Thyroid gland (tissue), 4 donors: Measurements from ENCODE around the gene GRM1. TPM values are rescaled to one million over a fixed set of nuclear protein-coding genes. Genes with fewer than 3 reads are reported as not detected.

Experiments used
- DNase-seq, 2 donors: peaks; one replicate each; pipeline ENCODE4 v3.0.0-alpha.2; 2019
- H3K27ac ChIP-seq, 3 donors: fragments of 200-600 bp; sonication (generic); 1 replicate in 2 of 3; 2 replicates in 1 of 3; pipeline ENCODE4 v1.5.1; 2016 to 2019; ENCODE audit warnings: mild to moderate bottlenecking in 1 of 3, moderate library complexity in 1 of 3
- H3K27me3 ChIP-seq: fragments of 200-600 bp; sonication (generic); one replicate; pipeline ENCODE4 v1.5.1; 2019
- H3K36me3 ChIP-seq, 2 donors: fragments of 200-600 bp; sonication (generic); one replicate each; pipeline ENCODE4 v1.5.1; 2016 to 2019
- H3K4me1 ChIP-seq, 2 donors: fragments of 200-600 bp; sonication (generic); one replicate each; pipeline ENCODE4 v1.5.1; 2017 to 2019
- H3K4me3 ChIP-seq, 3 donors: fragments of 200-600 bp; sonication (generic); replicated peaks in 1 of 3; 1 replicate in 2 of 3; 2 replicates in 1 of 3; pipeline ENCODE4 v1.5.1; 2016; ENCODE audit warnings: mild to moderate bottlenecking in 1 of 3
- H3K9me3 ChIP-seq: fragments of 200-600 bp; sonication (generic); one replicate; pipeline ENCODE4 v1.5.1; 2017
- POLR2A ChIP-seq, 2 donors: fragments of 450-650 bp; IDR thresholded peaks; one replicate each; pipeline ENCODE4 v1.6.1; 2017; ENCODE audit warnings: antibody characterized with exemption in 2 of 2, mild to moderate bottlenecking in 2 of 2, moderate library complexity in 1 of 2
- WGBS, 2 donors: methylation state at CpG; one replicate each; pipeline ENCODE4 v1.1.5; 2017; 5-methylcytosine and 5-hydroxymethylcytosine counted together
- intact Hi-C: fragments of 100-400 bp; cut with DNase I; formaldehyde crosslinking; loops from one replicate; pipeline ENCODE4 v1.15.1; 2023
- total RNA-seq, 4 donors: library from RNA; depleted of rRNA; stranded (reverse); fragments of >200 nt; gene quantifications; one replicate each; pipeline ENCODE4 v1.2.3, GENCODE V29; 2016
- TF ChIP-seq, protein P1 (sequence below), 6 experiments: fragments of 200-600 bp in 3 of 6; fragments of 450-650 bp in 3 of 6; sonication (generic) in 3 of 6; IDR thresholded peaks; one replicate each; pipeline ENCODE4 v1.5.1; 2016 to 2019; ENCODE audit warnings: antibody characterized with exemption in 6 of 6, mild to moderate bottlenecking in 2 of 6, inconsistent platforms in 1 of 6, moderate library complexity in 1 of 6

Gene GRM1
- total RNA-seq, 4 donors from 2014 or later: 0.29 to 2.5 (median 0.48) TPM

- WGBS, 2 donors: 3 to 5% methylated on average over 31 of the region's 31 CpGs
- TF ChIP-seq, protein P1, sequence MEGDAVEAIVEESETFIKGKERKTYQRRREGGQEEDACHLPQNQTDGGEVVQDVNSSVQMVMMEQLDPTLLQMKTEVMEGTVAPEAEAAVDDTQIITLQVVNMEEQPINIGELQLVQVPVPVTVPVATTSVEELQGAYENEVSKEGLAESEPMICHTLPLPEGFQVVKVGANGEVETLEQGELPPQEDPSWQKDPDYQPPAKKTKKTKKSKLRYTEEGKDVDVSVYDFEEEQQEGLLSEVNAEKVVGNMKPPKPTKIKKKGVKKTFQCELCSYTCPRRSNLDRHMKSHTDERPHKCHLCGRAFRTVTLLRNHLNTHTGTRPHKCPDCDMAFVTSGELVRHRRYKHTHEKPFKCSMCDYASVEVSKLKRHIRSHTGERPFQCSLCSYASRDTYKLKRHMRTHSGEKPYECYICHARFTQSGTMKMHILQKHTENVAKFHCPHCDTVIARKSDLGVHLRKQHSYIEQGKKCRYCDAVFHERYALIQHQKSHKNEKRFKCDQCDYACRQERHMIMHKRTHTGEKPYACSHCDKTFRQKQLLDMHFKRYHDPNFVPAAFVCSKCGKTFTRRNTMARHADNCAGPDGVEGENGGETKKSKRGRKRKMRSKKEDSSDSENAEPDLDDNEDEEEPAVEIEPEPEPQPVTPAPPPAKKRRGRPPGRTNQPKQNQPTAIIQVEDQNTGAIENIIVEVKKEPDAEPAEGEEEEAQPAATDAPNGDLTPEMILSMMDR (IDR thresholded peaks at IDR 0.05): no peak
- TF ChIP-seq POLR2A (IDR thresholded peaks at IDR 0.05): no peak
Observed at GRCh38 chr6:146027586-146028251, 1.1 kb upstream of the GRM1 start.

DNA sequence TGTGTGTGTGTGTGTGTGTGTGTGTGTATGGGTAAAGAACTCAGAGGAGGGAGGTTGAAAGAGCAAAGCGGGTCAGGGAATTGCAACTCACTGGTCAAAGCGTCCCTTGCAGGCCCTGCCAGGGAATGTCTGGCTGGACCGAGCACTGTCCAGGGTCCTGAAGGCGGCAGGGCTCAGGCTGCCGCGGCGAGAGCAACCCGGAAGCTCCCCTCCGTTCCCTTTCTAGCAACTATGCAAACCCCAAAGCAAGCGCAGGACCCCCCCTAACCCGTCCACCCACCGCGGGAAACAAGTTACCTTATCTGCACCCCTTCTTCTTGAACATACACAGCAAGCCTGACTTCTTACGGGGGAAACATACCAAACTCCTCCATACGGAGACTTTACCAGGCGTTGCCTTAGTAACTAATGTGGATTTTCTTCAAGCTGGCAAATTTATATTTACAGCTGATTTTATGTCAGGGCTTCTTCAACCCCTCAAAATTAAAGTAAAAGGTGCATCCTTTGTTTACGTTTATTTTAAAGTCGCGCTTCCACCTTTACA lies 538 bp upstream of the GRM1 start:
- H3K36me3 ChIP-seq: no peaks in the 10 kb centered on the region
- 2 to 5% methylated on average over 18 to 19 of the region's 19 CpGs for WGBS, 2 donors
- no peak overlapping the region for H3K27ac ChIP-seq
- TF ChIP-seq, protein P1 (IDR thresholded peaks at IDR 0.05): no peak
- no peak for TF ChIP-seq POLR2A (IDR thresholded peaks at IDR 0.05)
- no peaks in the 10 kb centered on the region for H3K4me1 ChIP-seq
- intact Hi-C loops: no loop called here
- peaks cover 5% of the 10 kb centered on the region for H3K27me3 ChIP-seq
- peak; percentile 37 to 64 for DNase-seq
- no peak overlapping the region for H3K4me3 ChIP-seq
- H3K9me3 ChIP-seq: no peaks in the 10 kb centered on the region

More at GRCh38 chr6:146027586-146028251, 1.1 kb upstream of the GRM1 start:
- H3K27ac ChIP-seq: no peak overlapping the region
- DNase-seq: no peak
- intact Hi-C loops: no loop called here
- H3K27me3 ChIP-seq: peaks cover 5% of the 10 kb centered on the region
- no peaks in the 10 kb centered on the region for H3K9me3 ChIP-seq
- no peaks in the 10 kb centered on the region for H3K36me3 ChIP-seq
- no peak overlapping the region for H3K4me3 ChIP-seq
- H3K4me1 ChIP-seq: no peaks in the 10 kb centered on the region

GRCh38 chr6:146029573-146030184 lies 817 bp downstream of the GRM1 start:
- Histone ChIP-seq H3K4me1 (no peaks in the 10 kb centered on the region), H3K27me3 (peaks cover 5% of the 10 kb centered on the region), H3K36me3 (no peaks in the 10 kb centered on the region), H3K4me3 (no peak overlapping the region), H3K9me3 (no peaks in the 10 kb centered on the region), H3K27ac (no peak overlapping the region)
- TF ChIP-seq, protein P1 (IDR thresholded peaks at IDR 0.05): no peak
- TF ChIP-seq POLR2A (IDR thresholded peaks at IDR 0.05): no peak
- intact Hi-C loops: no loop called here
- 12 to 13% methylated on average over 24 to 25 of the region's 25 CpGs for WGBS, 2 donors
- no peak for DNase-seq

DNA sequence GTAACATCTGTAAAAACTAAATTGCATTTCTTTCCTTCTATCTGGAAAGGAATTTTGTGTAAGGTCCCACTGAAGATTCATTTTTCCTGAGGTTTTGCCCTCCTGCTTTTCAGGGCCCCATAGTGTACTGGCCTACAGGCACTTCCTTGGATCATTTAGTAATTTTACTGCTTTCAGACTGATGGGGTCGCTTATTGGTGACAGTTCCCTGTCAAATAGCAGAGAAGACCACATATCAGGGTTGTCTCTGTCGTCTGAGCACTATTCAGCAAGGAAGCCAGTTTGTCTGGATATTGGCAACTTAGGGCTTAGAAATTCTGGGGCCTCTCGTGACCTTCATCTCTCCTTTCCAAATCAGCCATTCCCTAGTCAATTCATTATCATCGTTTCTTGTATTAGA lies 3.5 kb downstream of the GRM1 start:
- intact Hi-C loops: no loop called here
- DNase-seq: no peak
- WGBS, 2 donors: 46 to 50% methylated on average over 4 of the region's 4 CpGs
- no peaks in the 10 kb centered on the region for H3K9me3 ChIP-seq
- H3K4me3 ChIP-seq: no peak overlapping the region
- H3K27me3 ChIP-seq: peaks cover 5% of the 10 kb centered on the region
- no peaks in the 10 kb centered on the region for H3K36me3 ChIP-seq
- no peaks in the 10 kb centered on the region for H3K4me1 ChIP-seq
- H3K27ac ChIP-seq: no peak overlapping the region
- no peak for TF ChIP-seq POLR2A (IDR thresholded peaks at IDR 0.05)
- TF ChIP-seq, protein P1 (IDR thresholded peaks at IDR 0.05): no peak

DNA sequence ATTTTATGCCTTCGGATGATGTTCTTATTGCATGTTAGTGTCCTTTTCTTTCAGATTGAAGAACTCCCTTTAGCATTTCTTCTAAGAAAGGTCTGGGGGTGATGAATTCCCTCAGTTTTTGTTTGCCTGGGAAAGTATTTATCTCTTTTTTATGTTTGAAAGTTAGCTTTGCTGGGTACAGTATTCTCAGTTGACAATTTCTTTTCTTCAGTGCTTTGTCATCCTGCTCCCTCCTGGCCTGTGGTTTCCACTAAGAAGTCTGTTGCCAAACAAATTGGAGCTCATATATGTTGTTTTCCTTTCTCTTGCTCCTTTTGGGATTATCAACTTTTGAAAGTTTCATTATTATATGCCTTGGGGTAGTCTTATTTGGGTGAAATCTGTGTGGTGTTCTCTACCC lies 11.5 kb downstream of the GRM1 start:
- intact Hi-C loops: no loop called here
- H3K4me1 ChIP-seq: no peaks in the 10 kb centered on the region
- no peak overlapping the region for H3K27ac ChIP-seq
- 84 to 94% methylated on average over 1 of the region's 1 CpG for WGBS, 2 donors
- H3K9me3 ChIP-seq: no peaks in the 10 kb centered on the region
- no peak for DNase-seq
- TF ChIP-seq POLR2A (IDR thresholded peaks at IDR 0.05): no peak
- TF ChIP-seq, protein P1 (IDR thresholded peaks at IDR 0.05): no peak
- no peaks in the 10 kb centered on the region for H3K27me3 ChIP-seq
- no peaks in the 10 kb centered on the region for H3K36me3 ChIP-seq
- no peak overlapping the region for H3K4me3 ChIP-seq
